HCT116 (cell line): ENCODE data around the gene CREB1. TPM values are rescaled to one million over a fixed set of nuclear protein-coding genes. Genes with fewer than 3 reads are reported as not detected.

ENCODE experiments used
- ATAC-seq: fragments of 200-7000 bp; cut with Tn5 transposase; 2 replicates; pipeline ENCODE4 v1.9.1; 2020; ENCODE audit warnings: mild to moderate bottlenecking, moderate library complexity
- BruUV-seq: library from RNA; stranded (reverse); fragments of 400-500 nt; replicated peaks from 2 replicates; lab custom pipeline; 2021; lab: Mats Ljungman, UMichigan
- CTCF ChIA-PET: fragments of 300-600 bp; sonication (Branson Sonifier 250); formaldehyde crosslinking; loops from one replicate; lab custom pipeline; 2021; ENCODE audit warnings: antibody characterized with exemption; lab: Charles Lee
- POLR2A ChIA-PET: fragments of 300-600, 350-600 bp; sonication (Branson Sonifier 250); formaldehyde crosslinking; loops from one replicate; lab custom pipeline; 2021; ENCODE audit warnings: antibody characterized with exemption; lab: Charles Lee
- RAD21 ChIA-PET, 2 experiments: fragments of 300-600 bp; sonication (Branson Sonifier 250); formaldehyde crosslinking; loops; one replicate each; lab custom pipeline; 2023; ENCODE audit warnings: low total read pairs in 2 of 2; ENCODE audit not compliant: uncharacterized antibody in 2 of 2, unreplicated experiment in 2 of 2, low non-redundant PET in 1 of 2; lab: Charles Lee
- DNase-seq: peaks from one replicate; pipeline ENCODE4 v3.0.0-alpha.2; 2010; ENCODE audit warnings: low read depth, low spot score
- H2AFZ ChIP-seq: fragments of 200-600 bp; shearing (Covaris generic), sonication (generic); 2 replicates; pipeline ENCODE4 v1.6.1; 2017; ENCODE audit warnings: low read depth, mixed run types, mixed read lengths, antibody characterized with exemption, low read length; ENCODE audit not compliant: poor library complexity, severe bottlenecking
- H3K27ac ChIP-seq: 2 replicates; pipeline ENCODE4 v1.5.1; 2012; ENCODE audit warnings: low read depth, low read length
- H3K27me3 ChIP-seq: fragments of 200-600 bp; sonication (generic); 2 replicates; pipeline ENCODE4 v1.6.1; 2016; ENCODE audit warnings: mixed run types, low read length, mixed read lengths; ENCODE audit not compliant: insufficient read depth
- H3K36me3 ChIP-seq, 2 experiments: fragments of 200-500 bp in 1 of 2; fragments of 200-600 bp in 1 of 2; sonication (Bioruptor generic) in 1 of 2; sonication (generic) in 1 of 2; 2 replicates each; pipeline versions ENCODE4 v1.5.1 to v1.6.1; 2014 to 2016; ENCODE audit warnings: low read length in 2 of 2, inconsistent platforms in 1 of 2, mixed read lengths in 1 of 2, mixed run types in 1 of 2; ENCODE audit not compliant: insufficient read depth in 2 of 2, control insufficient read depth in 1 of 2
- H3K4me1 ChIP-seq, 2 experiments: fragments of 200-600 bp in 1 of 2; sonication (generic) in 1 of 2; 2 replicates each; pipeline versions ENCODE4 v1.5.1 to v1.6.1; 2012 to 2017; ENCODE audit warnings: low read length in 2 of 2, inconsistent platforms in 1 of 2, mild to moderate bottlenecking in 1 of 2, mixed read lengths in 1 of 2, mixed run types in 1 of 2, moderate library complexity in 1 of 2; ENCODE audit not compliant: insufficient read depth in 2 of 2, control insufficient read depth in 1 of 2
- H3K4me2 ChIP-seq: fragments of 200-600 bp; sonication (generic); 2 replicates; pipeline ENCODE4 v1.6.1; 2017; ENCODE audit warnings: mixed run types, low read length, mixed read lengths
- H3K4me3 ChIP-seq, 2 experiments: fragments of 200-600 bp in 1 of 2; sonication (generic) in 1 of 2; replicated peaks in 1 of 2; 2 replicates each; pipeline ENCODE4 v1.5.1; 2011 to 2016; ENCODE audit warnings: low read length in 2 of 2, control low read depth in 1 of 2, low read depth in 1 of 2, mild to moderate bottlenecking in 1 of 2, mixed read lengths in 1 of 2, mixed run types in 1 of 2
- H3K79me2 ChIP-seq: fragments of 200-600 bp; sonication (generic); 2 replicates; pipeline ENCODE4 v1.6.1; 2017; ENCODE audit warnings: mild to moderate bottlenecking, mixed run types, low read length, moderate library complexity, mixed read lengths; ENCODE audit not compliant: insufficient read depth
- H3K9ac ChIP-seq: fragments of 200-600 bp; sonication (generic); 2 replicates; pipeline ENCODE4 v1.6.1; 2016; ENCODE audit warnings: low read length, mixed read lengths
- H3K9me2 ChIP-seq: fragments of 200-600 bp; sonication (generic), shearing (Covaris generic); 2 replicates; pipeline ENCODE4 v1.6.1; 2017; ENCODE audit warnings: mixed run types, mild to moderate bottlenecking, moderate library complexity; ENCODE audit not compliant: insufficient read depth
- H3K9me3 ChIP-seq, 2 experiments: fragments of 200-500 bp in 1 of 2; fragments of 200-600 bp in 1 of 2; sonication (Bioruptor generic) in 1 of 2; sonication (generic) in 1 of 2; 2 replicates each; pipeline ENCODE4 v1.6.1; 2014 to 2017; ENCODE audit warnings: low read length in 2 of 2, mixed read lengths in 2 of 2, inconsistent platforms in 1 of 2, low read depth in 1 of 2, mild to moderate bottlenecking in 1 of 2, mixed run types in 1 of 2, moderate library complexity in 1 of 2; ENCODE audit not compliant: control insufficient read depth in 1 of 2, insufficient read depth in 1 of 2
- H4K20me1 ChIP-seq: fragments of 200-600 bp; sonication (generic), shearing (Covaris generic); 2 replicates; pipeline ENCODE4 v1.6.1; 2017; ENCODE audit warnings: mixed run types, mild to moderate bottlenecking, moderate library complexity; ENCODE audit not compliant: insufficient read depth
- ATF3 ChIP-seq: IDR thresholded peaks from 2 replicates; pipeline ENCODE4 v1.6.1; 2012
- CBX3 ChIP-seq: IDR thresholded peaks from 2 replicates; pipeline ENCODE4 v1.6.1; 2012; ENCODE audit warnings: low read depth
- EGR1 ChIP-seq: IDR thresholded peaks from 2 replicates; pipeline ENCODE4 v1.6.1; 2012; ENCODE audit warnings: low read depth
- ELF1 ChIP-seq: IDR thresholded peaks from 2 replicates; pipeline ENCODE4 v1.6.1; 2012; ENCODE audit warnings: low read depth, borderline replicate concordance
- EZH2 ChIP-seq: fragments of 200-600 bp; sonication (generic); IDR thresholded peaks from 2 replicates; pipeline ENCODE4 v1.6.1; 2017; ENCODE audit warnings: antibody characterized with exemption, mixed run types
- FOSL1 ChIP-seq: IDR thresholded peaks from 2 replicates; pipeline ENCODE4 v1.6.1; 2012; ENCODE audit warnings: low read depth
- JUND ChIP-seq: IDR thresholded peaks from 2 replicates; pipeline ENCODE4 v1.6.1; 2012
- MAX ChIP-seq: IDR thresholded peaks from 2 replicates; pipeline ENCODE4 v1.6.1; 2012
- POLR2A ChIP-seq: IDR thresholded peaks from 2 replicates; pipeline ENCODE4 v1.7.0; 2011; ENCODE audit warnings: borderline replicate concordance; ENCODE audit not compliant: insufficient read depth, insufficient read length; ENCODE audit errors: extremely low read depth
- POLR2AphosphoS5 ChIP-seq: IDR thresholded peaks from 2 replicates; pipeline ENCODE4 v1.6.1; 2011; ENCODE audit warnings: mild to moderate bottlenecking, low read depth, low read length, moderate library complexity
- RAD21 ChIP-seq: IDR thresholded peaks from 2 replicates; pipeline ENCODE4 v1.6.1; 2012; ENCODE audit warnings: low read depth, mild to moderate bottlenecking
- SIN3A ChIP-seq: IDR thresholded peaks from 2 replicates; pipeline ENCODE4 v1.6.1; 2012; ENCODE audit warnings: low read depth
- SP1 ChIP-seq: IDR thresholded peaks from 2 replicates; pipeline ENCODE4 v1.6.1; 2012; ENCODE audit warnings: low read depth
- SRF ChIP-seq: IDR thresholded peaks from 2 replicates; pipeline ENCODE4 v1.6.1; 2012; ENCODE audit warnings: low read depth
- TCF7L2 ChIP-seq: IDR thresholded peaks from 2 replicates; pipeline ENCODE4 v1.7.0; 2011; ENCODE audit warnings: borderline replicate concordance, inconsistent platforms; ENCODE audit not compliant: insufficient read depth, insufficient read length; ENCODE audit errors: extremely low read depth
- ZFX ChIP-seq: fragments of 450-650 bp; IDR thresholded peaks from 2 replicates; pipeline ENCODE4 v1.6.1; 2017
- ZNF274 ChIP-seq: fragments of 200-500 bp; sonication (Bioruptor generic); IDR thresholded peaks from 2 replicates; pipeline ENCODE4 v1.6.1; 2014; ENCODE audit warnings: mild to moderate bottlenecking, low read depth, low read length, inconsistent platforms
- intact Hi-C: fragments of 100-400 bp; cut with micrococcal nuclease; formaldehyde crosslinking; loops from 2 replicates; pipeline ENCODE4 v1.10.0; 2022
- total RNA-seq: library from RNA; stranded (reverse); gene quantifications from one replicate; pipeline ENCODE4 v1.2.1, GENCODE V29; 2021; ENCODE audit not compliant: unreplicated experiment
- TF ChIP-seq, protein P1 (sequence below): IDR thresholded peaks from 2 replicates; pipeline ENCODE4 v1.6.1; 2011; ENCODE audit warnings: mild to moderate bottlenecking, low read length, moderate library complexity; ENCODE audit not compliant: insufficient replicate concordance; ENCODE audit errors: extremely low read depth
- TF ChIP-seq, protein P2 (sequence below): IDR thresholded peaks from 2 replicates; pipeline ENCODE4 v1.6.1; 2012; ENCODE audit warnings: low read depth
- TF ChIP-seq, protein P3 (sequence below), 3 experiments: fragments of 200-600 bp in 1 of 3; sonication (generic) in 1 of 3; IDR thresholded peaks in 2 of 3; conservative IDR thresholded peaks in 1 of 3; 2 replicates each; pipeline ENCODE4 v1.5.1; 2012 to 2017; ENCODE audit warnings: low read depth in 2 of 3, low read length in 2 of 3, antibody characterized with exemption in 1 of 3, borderline replicate concordance in 1 of 3, control low read depth in 1 of 3, mild to moderate bottlenecking in 1 of 3, mixed read lengths in 1 of 3, mixed run types in 1 of 3, moderate library complexity in 1 of 3; ENCODE audit not compliant: insufficient read depth in 1 of 3

CREB1 gene
- total RNA-seq, 1 experiment from 2014 or later: 60.4 TPM

GRCh38 chr2:207643892-207644291, 114.1 kb downstream of the CREB1 start:
- no peak for TF ChIP-seq POLR2AphosphoS5
- TF ChIP-seq JUND: no peak
- no peak for TF ChIP-seq FOSL1
- TF ChIP-seq ZNF274: no peak
- TF ChIP-seq POLR2A: no peak
- TF ChIP-seq RAD21: no peak
- TF ChIP-seq TCF7L2: no peak
- no peak for TF ChIP-seq ELF1
- TF ChIP-seq SRF: no peak
- no peak for TF ChIP-seq ATF3
- no peak for TF ChIP-seq EZH2
- no peak for TF ChIP-seq SIN3A
- TF ChIP-seq, protein P1, sequence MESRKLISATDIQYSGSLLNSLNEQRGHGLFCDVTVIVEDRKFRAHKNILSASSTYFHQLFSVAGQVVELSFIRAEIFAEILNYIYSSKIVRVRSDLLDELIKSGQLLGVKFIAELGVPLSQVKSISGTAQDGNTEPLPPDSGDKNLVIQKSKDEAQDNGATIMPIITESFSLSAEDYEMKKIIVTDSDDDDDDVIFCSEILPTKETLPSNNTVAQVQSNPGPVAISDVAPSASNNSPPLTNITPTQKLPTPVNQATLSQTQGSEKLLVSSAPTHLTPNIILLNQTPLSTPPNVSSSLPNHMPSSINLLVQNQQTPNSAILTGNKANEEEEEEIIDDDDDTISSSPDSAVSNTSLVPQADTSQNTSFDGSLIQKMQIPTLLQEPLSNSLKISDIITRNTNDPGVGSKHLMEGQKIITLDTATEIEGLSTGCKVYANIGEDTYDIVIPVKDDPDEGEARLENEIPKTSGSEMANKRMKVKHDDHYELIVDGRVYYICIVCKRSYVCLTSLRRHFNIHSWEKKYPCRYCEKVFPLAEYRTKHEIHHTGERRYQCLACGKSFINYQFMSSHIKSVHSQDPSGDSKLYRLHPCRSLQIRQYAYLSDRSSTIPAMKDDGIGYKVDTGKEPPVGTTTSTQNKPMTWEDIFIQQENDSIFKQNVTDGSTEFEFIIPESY: no peak
- no peak for TF ChIP-seq CBX3
- TF ChIP-seq MAX: no peak
- TF ChIP-seq ZFX: no peak
- TF ChIP-seq, protein P2, sequence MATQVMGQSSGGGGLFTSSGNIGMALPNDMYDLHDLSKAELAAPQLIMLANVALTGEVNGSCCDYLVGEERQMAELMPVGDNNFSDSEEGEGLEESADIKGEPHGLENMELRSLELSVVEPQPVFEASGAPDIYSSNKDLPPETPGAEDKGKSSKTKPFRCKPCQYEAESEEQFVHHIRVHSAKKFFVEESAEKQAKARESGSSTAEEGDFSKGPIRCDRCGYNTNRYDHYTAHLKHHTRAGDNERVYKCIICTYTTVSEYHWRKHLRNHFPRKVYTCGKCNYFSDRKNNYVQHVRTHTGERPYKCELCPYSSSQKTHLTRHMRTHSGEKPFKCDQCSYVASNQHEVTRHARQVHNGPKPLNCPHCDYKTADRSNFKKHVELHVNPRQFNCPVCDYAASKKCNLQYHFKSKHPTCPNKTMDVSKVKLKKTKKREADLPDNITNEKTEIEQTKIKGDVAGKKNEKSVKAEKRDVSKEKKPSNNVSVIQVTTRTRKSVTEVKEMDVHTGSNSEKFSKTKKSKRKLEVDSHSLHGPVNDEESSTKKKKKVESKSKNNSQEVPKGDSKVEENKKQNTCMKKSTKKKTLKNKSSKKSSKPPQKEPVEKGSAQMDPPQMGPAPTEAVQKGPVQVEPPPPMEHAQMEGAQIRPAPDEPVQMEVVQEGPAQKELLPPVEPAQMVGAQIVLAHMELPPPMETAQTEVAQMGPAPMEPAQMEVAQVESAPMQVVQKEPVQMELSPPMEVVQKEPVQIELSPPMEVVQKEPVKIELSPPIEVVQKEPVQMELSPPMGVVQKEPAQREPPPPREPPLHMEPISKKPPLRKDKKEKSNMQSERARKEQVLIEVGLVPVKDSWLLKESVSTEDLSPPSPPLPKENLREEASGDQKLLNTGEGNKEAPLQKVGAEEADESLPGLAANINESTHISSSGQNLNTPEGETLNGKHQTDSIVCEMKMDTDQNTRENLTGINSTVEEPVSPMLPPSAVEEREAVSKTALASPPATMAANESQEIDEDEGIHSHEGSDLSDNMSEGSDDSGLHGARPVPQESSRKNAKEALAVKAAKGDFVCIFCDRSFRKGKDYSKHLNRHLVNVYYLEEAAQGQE: no peak
- TF ChIP-seq SP1: no peak
- no peak for TF ChIP-seq EGR1
- TF ChIP-seq, protein P3, sequence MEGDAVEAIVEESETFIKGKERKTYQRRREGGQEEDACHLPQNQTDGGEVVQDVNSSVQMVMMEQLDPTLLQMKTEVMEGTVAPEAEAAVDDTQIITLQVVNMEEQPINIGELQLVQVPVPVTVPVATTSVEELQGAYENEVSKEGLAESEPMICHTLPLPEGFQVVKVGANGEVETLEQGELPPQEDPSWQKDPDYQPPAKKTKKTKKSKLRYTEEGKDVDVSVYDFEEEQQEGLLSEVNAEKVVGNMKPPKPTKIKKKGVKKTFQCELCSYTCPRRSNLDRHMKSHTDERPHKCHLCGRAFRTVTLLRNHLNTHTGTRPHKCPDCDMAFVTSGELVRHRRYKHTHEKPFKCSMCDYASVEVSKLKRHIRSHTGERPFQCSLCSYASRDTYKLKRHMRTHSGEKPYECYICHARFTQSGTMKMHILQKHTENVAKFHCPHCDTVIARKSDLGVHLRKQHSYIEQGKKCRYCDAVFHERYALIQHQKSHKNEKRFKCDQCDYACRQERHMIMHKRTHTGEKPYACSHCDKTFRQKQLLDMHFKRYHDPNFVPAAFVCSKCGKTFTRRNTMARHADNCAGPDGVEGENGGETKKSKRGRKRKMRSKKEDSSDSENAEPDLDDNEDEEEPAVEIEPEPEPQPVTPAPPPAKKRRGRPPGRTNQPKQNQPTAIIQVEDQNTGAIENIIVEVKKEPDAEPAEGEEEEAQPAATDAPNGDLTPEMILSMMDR (IDR thresholded peaks at IDR 0.05 in 2 of 3, conservative IDR thresholded peaks at IDR 0.05 in 1 of 3; ENCODE audit: borderline replicate concordance in 1 of 3, insufficient read depth in 1 of 3, low read depth in 2 of 3, low read length in 2 of 3): no peak
- Histone ChIP-seq H3K9ac (no peak overlapping the region), H2AFZ (no peak overlapping the region), H3K79me2 (no peaks in the 10 kb centered on the region), H3K4me1 (no peaks in the 10 kb centered on the region), H3K9me3 (peaks cover 0 to 4% of the 10 kb centered on the region in 2 experiments; a peak in 1 of 4 replicates), H3K4me3 (no peak overlapping the region), H3K9me2 (no peaks in the 10 kb centered on the region), H3K27ac (no peak overlapping the region), H3K4me2 (no peak overlapping the region), H3K36me3 (no peaks in the 10 kb centered on the region), H3K27me3 (no peaks in the 10 kb centered on the region), H4K20me1 (no peaks in the 10 kb centered on the region)
- ChIA-PET RAD21 (no interaction called here), CTCF (no interaction called here), POLR2A (no interaction called here)
- DNase-seq (no peak), ATAC-seq (no peak)
- intact Hi-C loops: no loop called here
- BruUV-seq: no TSS peak
